Stimulated activated effector memory CD8-positive, alpha-beta T cell treated with anti-CD3 and anti-CD28 coated beads, Interleukin-12 subunit alpha, Interleukin-12 subunit beta, amount 100 ng/mL, for 72 hours (primary cell): ENCODE results near the gene FAM184A.

ENCODE experiments used
- ATAC-seq: fragments of 150-1000 bp; cut with Tn5 transposase; 2 replicates; pipeline ENCODE4 v1.10.0; 2021
- DNase-seq, 2 donors: peaks; one replicate each; pipeline ENCODE4 v3.0.0; 2021 to 2022; ENCODE audit warnings: low spot score in 2 of 2
- H3K27ac Mint-ChIP-seq: one replicate; pipeline ENCODE4 v1.8.0; 2022; ENCODE audit warnings: mild to moderate bottlenecking, mixed read lengths
- H3K36me3 Mint-ChIP-seq: one replicate; pipeline ENCODE4 v1.8.0; 2022; ENCODE audit warnings: mild to moderate bottlenecking, mixed read lengths
- H3K4me1 Mint-ChIP-seq: one replicate; pipeline ENCODE4 v1.8.0; 2022; ENCODE audit warnings: mixed read lengths
- H3K4me3 Mint-ChIP-seq: one replicate; pipeline ENCODE4 v1.8.0; 2022; ENCODE audit warnings: mild to moderate bottlenecking, mixed read lengths
- H3K9me3 Mint-ChIP-seq: one replicate; pipeline ENCODE4 v1.8.0; 2022; ENCODE audit warnings: mixed read lengths

The FAM184A gene

GRCh38 chr6:118935978-118936703 is 142.3 kb downstream of the FAM184A start:
- no peak overlapping the region for H3K27ac Mint-ChIP-seq
- H3K36me3 Mint-ChIP-seq = peaks cover 35% of the 10 kb centered on the region
- H3K4me3 Mint-ChIP-seq = peak overlapping the region; percentile 84
- DNase-seq (no peak), ATAC-seq (no peak)
- peaks cover 3% of the 10 kb centered on the region for H3K9me3 Mint-ChIP-seq
- peaks cover 25% of the 10 kb centered on the region for H3K4me1 Mint-ChIP-seq

GRCh38 chr6:118935331-118935668 is 143.2 kb downstream of the FAM184A start:
- ATAC-seq = no peak
- peak overlapping the region; percentile 94 for H3K27ac Mint-ChIP-seq

GRCh38 chr6:118934461-118935330 is 143.8 kb downstream of the FAM184A start, which contains the start of gene MCM9:
TSS of gene MCM9 (minus strand) at chr6:118935159. CDS start at chr6:118931723, 3,436 bp downstream.
- Mint-ChIP-seq H3K4me3 (peak within 1 kb of the TSS; percentile 84), H3K36me3 (peaks cover 50% of the 10 kb centered on the region), H3K4me1 (peaks cover 25% of the 10 kb centered on the region), H3K9me3 (peaks cover 3% of the 10 kb centered on the region), H3K27ac (peak within 1 kb of the TSS; percentile 94)
- peak; percentile 98 for ATAC-seq
- peak; percentile 83 to 91 for DNase-seq

More at GRCh38 chr6:118935331-118935668, 143.2 kb downstream of the FAM184A start:
- Mint-ChIP-seq H3K4me3 (peak overlapping the region; percentile 84), H3K36me3 (peaks cover 44% of the 10 kb centered on the region), H3K4me1 (peaks cover 25% of the 10 kb centered on the region), H3K9me3 (peaks cover 3% of the 10 kb centered on the region)
- no peak for DNase-seq

- Mint-ChIP-seq H3K9me3 (peaks cover 3% of the 10 kb centered on the region), H3K4me3 (peak overlapping the region; percentile 84), H3K27ac (peak overlapping the region; percentile 94), H3K36me3 (peaks cover 54% of the 10 kb centered on the region), H3K4me1 (peaks cover 25% of the 10 kb centered on the region)
- ATAC-seq (no peak), DNase-seq (no peak)
Measured at GRCh38 chr6:118933855-118934460, 144.5 kb downstream of the FAM184A start.

GRCh38 chr6:118932421-118932820 is 146.0 kb downstream of the FAM184A start:
- no peak overlapping the region for H3K27ac Mint-ChIP-seq

GRCh38 chr6:118931436-118931835 is 147.0 kb downstream of the FAM184A start:
- no peaks in the 10 kb centered on the region for H3K9me3 Mint-ChIP-seq
- peaks cover 77% of the 10 kb centered on the region for H3K36me3 Mint-ChIP-seq
- no peak for DNase-seq
- ATAC-seq = no peak
- peaks cover 17% of the 10 kb centered on the region for H3K4me1 Mint-ChIP-seq
- no peak overlapping the region for H3K4me3 Mint-ChIP-seq
- H3K27ac Mint-ChIP-seq = no peak overlapping the region

More at GRCh38 chr6:118932421-118932820, 146.0 kb downstream of the FAM184A start:
- ATAC-seq (no peak), DNase-seq (no peak)
- Mint-ChIP-seq H3K36me3 (peaks cover 69% of the 10 kb centered on the region), H3K4me3 (no peak overlapping the region), H3K4me1 (peaks cover 25% of the 10 kb centered on the region), H3K9me3 (peaks cover 3% of the 10 kb centered on the region)

GRCh38 chr6:118930680-118931079 is 147.8 kb downstream of the FAM184A start:
- Mint-ChIP-seq H3K4me1 (peaks cover 13% of the 10 kb centered on the region), H3K4me3 (no peak overlapping the region), H3K9me3 (no peaks in the 10 kb centered on the region), H3K36me3 (peaks cover 85% of the 10 kb centered on the region), H3K27ac (no peak overlapping the region)
- no peak for ATAC-seq
- DNase-seq = no peak

GRCh38 chr6:118923035-118923434 is 155.4 kb downstream of the FAM184A start:
- H3K36me3 Mint-ChIP-seq = peaks cover 90% of the 10 kb centered on the region
- ATAC-seq (no peak), DNase-seq (no peak)
- H3K27ac Mint-ChIP-seq = no peak overlapping the region
- peaks cover 4% of the 10 kb centered on the region for H3K4me1 Mint-ChIP-seq
- no peak overlapping the region for H3K4me3 Mint-ChIP-seq
- no peaks in the 10 kb centered on the region for H3K9me3 Mint-ChIP-seq

- H3K9me3 Mint-ChIP-seq = no peaks in the 10 kb centered on the region
- no peak overlapping the region for H3K27ac Mint-ChIP-seq
- ATAC-seq (peak; percentile 24), DNase-seq (no peak)
- no peak overlapping the region for H3K4me3 Mint-ChIP-seq
- peaks cover 2% of the 10 kb centered on the region for H3K4me1 Mint-ChIP-seq
- H3K36me3 Mint-ChIP-seq = peaks cover 91% of the 10 kb centered on the region
Measured at GRCh38 chr6:118921084-118921483, 157.4 kb downstream of the FAM184A start.

GRCh38 chr6:118918329-118918725 is 160.1 kb downstream of the FAM184A start:
- peaks cover 81% of the 10 kb centered on the region for H3K36me3 Mint-ChIP-seq
- DNase-seq = no peak
- H3K4me1 Mint-ChIP-seq = no peaks in the 10 kb centered on the region
- no peaks in the 10 kb centered on the region for H3K9me3 Mint-ChIP-seq
- no peak overlapping the region for H3K4me3 Mint-ChIP-seq
- no peak for ATAC-seq
- H3K27ac Mint-ChIP-seq = peak overlapping the region; percentile 76

GRCh38 chr6:118917546-118918328 is 160.7 kb downstream of the FAM184A start:
- Mint-ChIP-seq H3K36me3 (peaks cover 81% of the 10 kb centered on the region), H3K27ac (peak overlapping the region; percentile 76), H3K9me3 (no peaks in the 10 kb centered on the region), H3K4me3 (no peak overlapping the region), H3K4me1 (no peaks in the 10 kb centered on the region)
- no peak for ATAC-seq
- no peak for DNase-seq

- DNase-seq = no peak
- Mint-ChIP-seq H3K36me3 (peaks cover 81% of the 10 kb centered on the region), H3K9me3 (no peaks in the 10 kb centered on the region), H3K27ac (peak overlapping the region; percentile 19), H3K4me3 (no peak overlapping the region), H3K4me1 (no peaks in the 10 kb centered on the region)
- no peak for ATAC-seq
Measured at GRCh38 chr6:118914598-118914997, 163.9 kb downstream of the FAM184A start.

- ATAC-seq (no peak), DNase-seq (no peak)
- H3K27ac Mint-ChIP-seq = no peak overlapping the region
- H3K9me3 Mint-ChIP-seq = no peaks in the 10 kb centered on the region
- no peak overlapping the region for H3K4me3 Mint-ChIP-seq
- H3K36me3 Mint-ChIP-seq = peaks cover 87% of the 10 kb centered on the region
- no peaks in the 10 kb centered on the region for H3K4me1 Mint-ChIP-seq
Measured at GRCh38 chr6:118913161-118913560, 165.3 kb downstream of the FAM184A start.

- H3K4me3 Mint-ChIP-seq = no peak overlapping the region
Measured at GRCh38 chr6:118912646-118913045, 165.8 kb downstream of the FAM184A start.

More at GRCh38 chr6:118912646-118913045, 165.8 kb downstream of the FAM184A start:
- Mint-ChIP-seq H3K9me3 (no peaks in the 10 kb centered on the region), H3K4me1 (no peaks in the 10 kb centered on the region), H3K36me3 (peaks cover 88% of the 10 kb centered on the region), H3K27ac (no peak overlapping the region)
- DNase-seq (no peak), ATAC-seq (no peak)
